SU-DHL-6 (cell line): ENCODE measurements around the gene NPFF.

Experiments used
- CTCF ChIP-seq: fragments of 200-600 bp; sonication (generic); IDR thresholded peaks from one replicate; pipeline ENCODE4 v1.5.1; 2017; ENCODE audit warnings: antibody characterized with exemption, mild to moderate bottlenecking, low read length, moderate library complexity; ENCODE audit not compliant: insufficient read depth, poor library complexity, severe bottlenecking
- EZH2phosphoT487 ChIP-seq: fragments of 200-600 bp; sonication (generic), shearing (Covaris generic); conservative IDR thresholded peaks from 2 replicates; pipeline ENCODE4 v1.6.1; 2018; ENCODE audit warnings: mild to moderate bottlenecking, antibody characterized with exemption, low read length, moderate library complexity, mixed read lengths

- no peak for TF ChIP-seq CTCF
- no peak for TF ChIP-seq EZH2phosphoT487
Measured at GRCh38 chr12:53513712-53514410, 6.6 kb upstream of the NPFF start.
